GM18505 (cell line): Measurements from ENCODE around the gene ITIH5.
"Not testable (repeated sequence)": the region's sequence is repeated elsewhere in the genome, so short reads cannot be mapped to it uniquely, and the experiment has no call there.

ENCODE experiments used
- ATAC-seq: cut with Tn5 transposase; IDR thresholded peaks from one replicate; pipeline ENCODE4 v1.9.1; 2021; ENCODE audit not compliant: unreplicated experiment
- POLR2A ChIP-seq: IDR thresholded peaks from 4 replicates; pipeline ENCODE4 v1.6.1; 2011; ENCODE audit warnings: borderline replicate concordance; ENCODE audit not compliant: insufficient read depth, insufficient read length; ENCODE audit errors: extremely low read depth

ITIH5 gene

GRCh38 chr10:7666253-7667023 lies at the start of gene ITIH5:
TSS of gene ITIH5 (minus strand) at chr10:7666966. CDS start at chr10:7666892, 74 bp downstream.
- no peak for TF ChIP-seq POLR2A
- no peak for ATAC-seq

- no peak for ATAC-seq
- TF ChIP-seq POLR2A: no peak
These were observed 48.7 kb upstream of the ITIH5 start for GRCh38 chr10:7715515-7715914.

GRCh38 chr10:7711075-7711474 lies 44.3 kb upstream of the ITIH5 start:
- not testable (repeated sequence) for ATAC-seq

- no peak for TF ChIP-seq POLR2A
- no peak for ATAC-seq
These were observed 43.7 kb upstream of the ITIH5 start for GRCh38 chr10:7710446-7710845.

- ATAC-seq: no peak
- TF ChIP-seq POLR2A: no peak
These were observed 42.1 kb upstream of the ITIH5 start for GRCh38 chr10:7708832-7709231.

GRCh38 chr10:7707858-7708622 lies 41.3 kb upstream of the ITIH5 start:
- TF ChIP-seq POLR2A: no peak
- ATAC-seq: no peak

GRCh38 chr10:7707102-7707501 lies 40.3 kb upstream of the ITIH5 start:
- no peak for ATAC-seq
- no peak for TF ChIP-seq POLR2A

GRCh38 chr10:7706534-7707073 lies 39.8 kb upstream of the ITIH5 start:
- ATAC-seq: no peak
- TF ChIP-seq POLR2A: no peak

- no peak for ATAC-seq
- TF ChIP-seq POLR2A: no peak
These were observed 38.6 kb upstream of the ITIH5 start for GRCh38 chr10:7705341-7705740.

- no peak for TF ChIP-seq POLR2A
- no peak for ATAC-seq
These were observed 37.6 kb upstream of the ITIH5 start for GRCh38 chr10:7704071-7705016.

- TF ChIP-seq POLR2A: no peak
- no peak for ATAC-seq
These were observed 36.4 kb upstream of the ITIH5 start, which contains the start of gene ITIH2 for GRCh38 chr10:7703140-7703539. TSS of gene ITIH2 (plus strand) at chr10:7703316. CDS start at chr10:7703435, 119 bp downstream.

GRCh38 chr10:7702288-7702812 lies 35.6 kb upstream of the ITIH5 start:
- no peak for TF ChIP-seq POLR2A
- no peak for ATAC-seq
